Measurements from ENCODE around the gene SLC35B4.

Gene SLC35B4

GRCh38 chr7:134289423-134289822 is 27.3 kb downstream of the SLC35B4 start:
- no peak for DNase-seq

- DNase-seq: no peak
Observed at GRCh38 chr7:134287916-134288659, 28.6 kb downstream of the SLC35B4 start.

DNA sequence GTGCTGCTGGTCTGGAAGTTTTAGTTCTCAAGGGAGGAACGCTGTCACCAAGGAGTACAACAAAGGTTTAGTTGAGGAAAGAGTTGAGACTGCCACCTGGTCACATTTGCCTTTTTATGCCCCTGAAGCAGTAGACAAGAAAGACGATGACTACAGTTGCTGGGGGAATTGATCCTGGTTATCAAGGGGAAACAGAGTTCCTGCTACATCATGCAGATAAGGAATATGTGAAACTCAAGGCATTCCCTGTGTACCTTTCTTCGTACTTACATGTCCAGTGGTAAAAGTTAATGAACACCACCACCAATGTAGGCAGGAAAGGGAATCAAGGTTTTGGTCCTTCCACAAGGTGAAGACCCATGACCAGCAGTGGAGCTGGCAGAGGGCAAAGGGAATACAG is 31.8 kb downstream of the SLC35B4 start:
- DNase-seq: no peak

DNA sequence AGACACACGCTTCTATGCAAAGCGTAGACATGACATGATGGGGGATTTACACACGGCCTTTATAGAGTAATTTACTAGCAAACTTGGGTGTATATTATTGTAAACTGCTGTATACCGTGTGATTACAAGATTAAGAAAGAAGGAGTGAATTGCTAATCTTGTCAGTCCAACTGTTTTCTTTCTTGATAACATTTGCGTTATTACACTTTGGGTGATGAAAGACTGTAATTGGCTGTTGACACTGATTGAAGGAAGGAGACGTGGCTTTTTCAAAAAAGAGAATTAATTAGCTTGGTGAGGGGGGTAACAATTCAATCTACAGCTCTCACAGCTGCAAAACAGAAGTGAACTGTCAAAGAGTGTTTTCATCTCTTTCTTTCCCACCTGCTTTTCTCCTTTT is 32.7 kb downstream of the SLC35B4 start:
- no peak for DNase-seq

GRCh38 chr7:134280508-134280907 is 36.2 kb downstream of the SLC35B4 start:
- no peak for DNase-seq

- DNase-seq: no peak
Observed at GRCh38 chr7:134279898-134280297, 36.8 kb downstream of the SLC35B4 start.

GRCh38 chr7:134279336-134279735 is 37.4 kb downstream of the SLC35B4 start:
- DNase-seq: no peak

DNA sequence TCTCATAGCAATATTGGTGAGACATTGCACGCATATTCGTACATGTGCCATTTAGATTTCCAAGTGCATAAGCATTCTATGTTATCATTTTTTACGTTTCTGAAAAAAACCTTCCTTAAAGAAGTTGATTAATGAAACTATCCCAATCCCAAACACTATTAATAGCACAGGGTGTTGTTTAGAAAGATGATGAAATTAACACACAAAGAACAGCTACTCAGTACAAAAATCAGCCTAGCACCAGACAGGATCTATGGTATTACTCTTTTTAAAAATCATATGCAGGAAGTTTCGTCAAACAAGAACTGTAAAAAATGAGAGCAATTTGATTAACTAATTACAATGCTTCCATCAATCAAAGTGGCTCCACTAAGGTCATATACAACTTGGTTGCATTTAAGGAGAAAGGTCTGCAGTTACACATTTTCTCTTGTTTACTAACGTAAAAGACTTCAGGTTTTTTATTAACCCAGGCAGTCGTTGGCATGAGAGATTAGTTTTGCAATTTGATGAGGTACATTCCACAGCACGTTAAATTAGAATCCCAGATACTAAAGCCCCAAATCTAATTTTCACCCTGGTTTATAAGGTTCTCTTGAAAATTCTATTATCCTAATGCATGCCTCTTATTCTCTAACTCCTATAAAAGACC is 38.1 kb downstream of the SLC35B4 start:
- no peak for DNase-seq

GRCh38 chr7:134276951-134277350 is 39.8 kb downstream of the SLC35B4 start:
- DNase-seq: no peak

GRCh38 chr7:134262322-134262721 is 54.4 kb downstream of the SLC35B4 start:
- no peak for DNase-seq

- DNase-seq: no peak
Observed at GRCh38 chr7:134255814-134256213, 60.9 kb downstream of the SLC35B4 start.

DNA sequence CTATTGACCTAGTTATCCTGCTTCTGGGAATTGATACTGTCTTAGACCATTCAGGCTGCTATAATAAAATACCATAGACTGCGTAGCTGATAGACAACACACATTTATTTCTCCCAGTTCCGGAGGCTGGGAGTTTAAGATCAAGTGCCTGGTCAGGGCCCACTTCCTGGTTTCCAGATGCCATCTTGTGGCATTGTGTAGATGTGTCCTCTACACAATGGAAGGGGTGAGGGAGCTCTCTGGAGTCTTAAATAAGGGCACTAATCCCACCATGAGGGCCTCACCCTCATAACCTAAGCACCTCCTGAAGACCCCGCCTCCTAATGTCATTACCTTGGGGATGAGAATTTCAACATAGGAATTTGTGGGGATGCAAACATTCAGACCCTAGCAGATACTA is 62.4 kb downstream of the SLC35B4 start:
- DNase-seq: no peak

GRCh38 chr7:134248196-134248595 is 68.5 kb downstream of the SLC35B4 start:
- DNase-seq: no peak

DNA sequence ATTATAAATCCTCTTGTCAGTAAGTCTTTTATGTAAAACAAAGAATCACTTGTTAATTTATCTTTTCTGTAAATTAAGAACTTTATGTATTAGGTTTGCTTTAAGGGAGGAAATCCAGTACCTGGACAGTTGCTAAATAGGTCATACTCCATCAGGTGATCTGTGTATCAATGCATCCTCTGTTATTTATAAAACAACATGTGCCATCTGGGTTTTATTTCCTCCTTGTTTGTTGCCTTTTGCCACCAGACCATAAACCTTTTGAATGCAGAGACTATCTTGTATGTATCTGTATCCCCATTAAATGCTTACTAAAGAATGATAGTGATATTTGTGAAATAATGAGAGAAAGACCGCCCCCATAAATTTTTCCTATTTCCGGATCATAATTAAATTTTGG is 70.0 kb downstream of the SLC35B4 start:
- no peak for DNase-seq

- no peak for DNase-seq
Observed at GRCh38 chr7:134246347-134246746, 70.4 kb downstream of the SLC35B4 start.

- DNase-seq: no peak
Observed at GRCh38 chr7:134245253-134245652, 71.5 kb downstream of the SLC35B4 start.

Data from activated CD4-positive, alpha-beta T cell treated with anti-CD3 and anti-CD28 coated beads, Interleukin-2, amount 50 U/mL, for 48 hours (primary cell).